Parathyroid adenoma (tissue), 2 donors: ENCODE measurements around the gene CELA2A.

Experiments used
- H2AFZ ChIP-seq: fragments of 300-600 bp; sonication (generic); one replicate; pipeline ENCODE4 v1.7.0; 2017; ENCODE audit warnings: antibody characterized with exemption, mild to moderate bottlenecking
- H3K27ac ChIP-seq: fragments of 300-600 bp; sonication (generic); one replicate; pipeline ENCODE4 v1.7.0; 2017
- H3K27me3 ChIP-seq: fragments of 300-600 bp; sonication (generic); one replicate; pipeline ENCODE4 v1.7.0; 2017; ENCODE audit warnings: low read length; ENCODE audit not compliant: control insufficient read depth, insufficient read depth
- H3K36me3 ChIP-seq: fragments of 300-600 bp; sonication (generic); one replicate; pipeline ENCODE4 v1.7.0; 2017; ENCODE audit warnings: low read length; ENCODE audit not compliant: control insufficient read depth, insufficient read depth
- H3K4me1 ChIP-seq: fragments of 300-600 bp; sonication (generic); one replicate; pipeline ENCODE4 v1.7.0; 2017; ENCODE audit warnings: control low read depth
- H3K4me2 ChIP-seq: fragments of 300-600 bp; sonication (generic); one replicate; pipeline ENCODE4 v1.7.0; 2017; ENCODE audit warnings: low read length
- H3K4me3 ChIP-seq: fragments of 300-600 bp; sonication (generic); one replicate; pipeline ENCODE4 v1.7.0; 2017; ENCODE audit warnings: low read depth, low read length
- H3K79me2 ChIP-seq: fragments of 300-600 bp; sonication (generic); one replicate; pipeline ENCODE4 v1.7.0; 2017; ENCODE audit warnings: control low read depth
- H3K9ac ChIP-seq: fragments of 300-600 bp; sonication (generic); one replicate; pipeline ENCODE4 v1.7.0; 2017; ENCODE audit warnings: mild to moderate bottlenecking
- H3K9me3 ChIP-seq: fragments of 300-600 bp; sonication (generic); one replicate; pipeline ENCODE4 v1.7.0; 2017; ENCODE audit warnings: low read length; ENCODE audit not compliant: control insufficient read depth
- TF ChIP-seq, protein P1 (sequence below): fragments of 300-600 bp; sonication (generic); IDR thresholded peaks from one replicate; pipeline ENCODE4 v1.7.0; 2017; ENCODE audit warnings: antibody characterized with exemption, mild to moderate bottlenecking
- donor health status: primary hyperparathyroidism.

Gene CELA2A

GRCh38 chr1:15441247-15441646 lies 15.3 kb upstream of the CELA2A start:
- Histone ChIP-seq H3K27me3 (no peaks in the 10 kb centered on the region), H3K4me2 (no peak overlapping the region), H3K79me2 (no peaks in the 10 kb centered on the region), H3K9ac (no peak overlapping the region), H3K4me3 (no peak overlapping the region), H2AFZ (no peak overlapping the region), H3K4me1 (no peaks in the 10 kb centered on the region), H3K36me3 (no peaks in the 10 kb centered on the region), H3K27ac (no peak overlapping the region), H3K9me3 (no peaks in the 10 kb centered on the region)
- TF ChIP-seq, protein P1, sequence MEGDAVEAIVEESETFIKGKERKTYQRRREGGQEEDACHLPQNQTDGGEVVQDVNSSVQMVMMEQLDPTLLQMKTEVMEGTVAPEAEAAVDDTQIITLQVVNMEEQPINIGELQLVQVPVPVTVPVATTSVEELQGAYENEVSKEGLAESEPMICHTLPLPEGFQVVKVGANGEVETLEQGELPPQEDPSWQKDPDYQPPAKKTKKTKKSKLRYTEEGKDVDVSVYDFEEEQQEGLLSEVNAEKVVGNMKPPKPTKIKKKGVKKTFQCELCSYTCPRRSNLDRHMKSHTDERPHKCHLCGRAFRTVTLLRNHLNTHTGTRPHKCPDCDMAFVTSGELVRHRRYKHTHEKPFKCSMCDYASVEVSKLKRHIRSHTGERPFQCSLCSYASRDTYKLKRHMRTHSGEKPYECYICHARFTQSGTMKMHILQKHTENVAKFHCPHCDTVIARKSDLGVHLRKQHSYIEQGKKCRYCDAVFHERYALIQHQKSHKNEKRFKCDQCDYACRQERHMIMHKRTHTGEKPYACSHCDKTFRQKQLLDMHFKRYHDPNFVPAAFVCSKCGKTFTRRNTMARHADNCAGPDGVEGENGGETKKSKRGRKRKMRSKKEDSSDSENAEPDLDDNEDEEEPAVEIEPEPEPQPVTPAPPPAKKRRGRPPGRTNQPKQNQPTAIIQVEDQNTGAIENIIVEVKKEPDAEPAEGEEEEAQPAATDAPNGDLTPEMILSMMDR, result no peak

DNA sequence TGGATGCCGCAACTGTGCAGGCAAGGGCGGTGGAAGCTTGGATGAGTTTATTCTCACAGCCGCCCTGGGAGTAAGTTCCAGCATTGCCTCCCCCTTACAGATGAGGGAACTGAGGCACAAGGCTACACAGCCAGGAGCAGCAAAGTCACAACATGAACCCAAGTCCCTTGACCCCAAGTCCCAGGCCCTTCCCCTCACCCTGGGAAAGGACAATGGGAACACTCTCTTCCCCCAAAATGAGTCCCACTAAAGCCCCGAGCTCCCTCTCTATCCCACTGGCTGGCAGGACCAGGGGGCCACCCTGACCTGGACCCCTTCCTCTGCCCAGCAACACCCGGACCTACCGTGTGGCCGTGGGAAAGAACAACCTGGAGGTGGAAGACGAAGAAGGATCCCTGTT lies 14.4 kb upstream of the CELA2A start:
- Histone ChIP-seq H3K9ac (no peak overlapping the region), H3K9me3 (no peaks in the 10 kb centered on the region), H3K79me2 (no peaks in the 10 kb centered on the region), H3K4me3 (no peak overlapping the region), H3K36me3 (no peaks in the 10 kb centered on the region), H2AFZ (no peak overlapping the region), H3K27me3 (no peaks in the 10 kb centered on the region), H3K4me1 (no peaks in the 10 kb centered on the region), H3K27ac (no peak overlapping the region), H3K4me2 (no peak overlapping the region)
- TF ChIP-seq, protein P1, result no peak

DNA sequence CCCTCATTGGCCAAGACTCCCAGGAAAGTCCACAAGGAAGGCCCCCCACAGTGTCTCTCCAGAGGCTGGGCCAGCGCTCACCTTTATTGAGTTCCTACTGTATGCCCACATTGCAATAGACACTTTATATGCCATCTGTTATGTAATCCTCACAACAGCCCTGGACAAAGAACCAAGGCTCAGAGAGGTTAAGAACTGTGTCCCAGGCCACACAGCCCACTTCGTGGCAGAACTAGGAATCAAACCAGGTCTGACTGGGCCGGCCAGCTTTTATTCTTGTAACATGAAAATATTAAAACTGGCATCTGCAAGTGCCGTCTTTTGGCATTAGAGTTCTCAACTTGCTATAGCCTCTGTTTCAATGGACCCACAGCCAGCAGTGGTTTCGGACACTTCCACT lies 13.8 kb upstream of the CELA2A start:
- Histone ChIP-seq H3K4me2 (no peak overlapping the region), H3K9ac (no peak overlapping the region), H3K9me3 (no peaks in the 10 kb centered on the region), H3K36me3 (no peaks in the 10 kb centered on the region), H2AFZ (no peak overlapping the region), H3K4me1 (no peaks in the 10 kb centered on the region), H3K79me2 (no peaks in the 10 kb centered on the region), H3K27ac (no peak overlapping the region), H3K4me3 (no peak overlapping the region), H3K27me3 (no peaks in the 10 kb centered on the region)
- TF ChIP-seq, protein P1, result no peak

GRCh38 chr1:15443281-15443680 lies 13.3 kb upstream of the CELA2A start:
- H3K36me3 ChIP-seq, result no peaks in the 10 kb centered on the region
- no peak overlapping the region for H2AFZ ChIP-seq
- H3K79me2 ChIP-seq, result no peaks in the 10 kb centered on the region
- TF ChIP-seq, protein P1, result no peak
- no peak overlapping the region for H3K27ac ChIP-seq
- H3K4me1 ChIP-seq, result no peaks in the 10 kb centered on the region
- H3K9ac ChIP-seq, result no peak overlapping the region
- no peak overlapping the region for H3K4me3 ChIP-seq
- no peak overlapping the region for H3K4me2 ChIP-seq
- H3K9me3 ChIP-seq, result no peaks in the 10 kb centered on the region
- H3K27me3 ChIP-seq, result no peaks in the 10 kb centered on the region

- Histone ChIP-seq H3K4me1 (no peaks in the 10 kb centered on the region), H3K79me2 (no peaks in the 10 kb centered on the region)
- TF ChIP-seq, protein P1, result no peak
These were observed 11.8 kb upstream of the CELA2A start for GRCh38 chr1:15444468-15445389.

More at GRCh38 chr1:15444468-15445389, 11.8 kb upstream of the CELA2A start:
- no peaks in the 10 kb centered on the region for H3K27me3 ChIP-seq
- no peak overlapping the region for H3K4me3 ChIP-seq
- H3K36me3 ChIP-seq, result no peaks in the 10 kb centered on the region
- no peaks in the 10 kb centered on the region for H3K9me3 ChIP-seq
- no peak overlapping the region for H2AFZ ChIP-seq
- no peak overlapping the region for H3K9ac ChIP-seq
- no peak overlapping the region for H3K27ac ChIP-seq
- no peak overlapping the region for H3K4me2 ChIP-seq
